Mesodermal cell (in vitro differentiated cells): ENCODE results near the gene OOSP4A.
A peak's percentile ranks its signal among the peaks of the same experiment; 100 is the strongest.

Source experiments
- H3K27ac ChIP-seq: 2 replicates; pipeline ENCODE4 v1.7.0; 2013; ENCODE audit warnings: mild to moderate bottlenecking, low read depth, low read length, moderate library complexity; ENCODE audit not compliant: severe bottlenecking
- H3K36me3 ChIP-seq: 2 replicates; pipeline ENCODE4 v1.7.1; 2013; ENCODE audit warnings: mild to moderate bottlenecking, low read length, moderate library complexity; ENCODE audit not compliant: control insufficient read depth, insufficient read depth
- H3K4me1 ChIP-seq: one replicate; pipeline ENCODE4 v1.7.1; 2013; ENCODE audit warnings: mild to moderate bottlenecking, low read length; ENCODE audit not compliant: insufficient read depth, control insufficient read depth, poor library complexity, severe bottlenecking
- H3K4me3 ChIP-seq: 2 replicates; pipeline ENCODE4 v1.7.0; 2013; ENCODE audit warnings: low read length, control low read depth, mild to moderate bottlenecking; ENCODE audit not compliant: insufficient read depth, poor library complexity, severe bottlenecking; ENCODE audit errors: extremely low read depth
- H3K9me3 ChIP-seq: 2 replicates; pipeline ENCODE4 v1.7.1; 2013; ENCODE audit warnings: mild to moderate bottlenecking, low read length, moderate library complexity; ENCODE audit not compliant: control insufficient read depth
- WGBS, 2 experiments: methylation state at CpG; one replicate each; pipeline ENCODE4 v1.1.5; 2013; ENCODE audit warnings: missing lambda C conversion rate in 2 of 2; ENCODE audit not compliant: insufficient coverage in 2 of 2; 5-methylcytosine and 5-hydroxymethylcytosine counted together

OOSP4A gene

GRCh38 chr11:59953463-59954218 lies 10.2 kb upstream of the OOSP4A start:
- no peak overlapping the region for H3K4me3 ChIP-seq
- WGBS, 2 experiments: 100% methylated on average over 1 of the region's 4 CpGs; no CpG with 5 or more reads in 1 of the 2 experiments
- H3K27ac ChIP-seq: no peak overlapping the region
- H3K9me3 ChIP-seq: no peaks in the 10 kb centered on the region
- no peaks in the 10 kb centered on the region for H3K36me3 ChIP-seq
- H3K4me1 ChIP-seq: no peaks in the 10 kb centered on the region

DNA sequence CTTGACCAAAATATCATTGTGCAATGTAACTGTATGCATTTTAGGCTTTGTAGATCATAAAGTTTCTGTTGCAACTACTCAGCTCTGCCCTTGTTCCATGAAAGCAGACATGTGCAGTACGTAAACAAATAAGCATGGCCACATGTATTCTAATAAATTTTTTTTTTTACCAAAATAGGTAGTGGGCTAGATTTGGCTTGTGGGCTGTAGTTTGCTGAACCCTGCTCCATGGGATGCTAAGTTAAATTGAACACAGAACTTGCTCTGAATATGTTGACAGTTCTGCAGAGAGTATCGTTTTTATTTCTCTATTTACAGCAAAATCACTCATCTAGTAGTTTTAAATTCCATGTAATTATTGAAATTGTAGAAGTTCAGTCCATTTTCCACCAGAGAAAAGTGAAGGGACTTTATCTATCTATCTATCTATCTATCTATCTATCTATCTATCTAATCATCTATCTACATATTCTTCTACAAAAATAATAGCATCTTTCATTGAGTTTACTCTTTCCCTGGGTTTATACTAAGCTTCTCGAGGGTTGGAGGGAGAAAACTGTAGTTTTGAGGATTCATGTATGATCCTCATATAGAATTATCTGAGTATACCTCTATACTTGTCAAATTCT lies 9.5 kb upstream of the OOSP4A start:
- no CpG with 5 or more reads among the region's 3 CpGs for WGBS, 2 experiments
- H3K9me3 ChIP-seq: no peaks in the 10 kb centered on the region
- H3K4me1 ChIP-seq: no peaks in the 10 kb centered on the region
- no peaks in the 10 kb centered on the region for H3K36me3 ChIP-seq
- no peak overlapping the region for H3K4me3 ChIP-seq
- H3K27ac ChIP-seq: no peak overlapping the region

DNA sequence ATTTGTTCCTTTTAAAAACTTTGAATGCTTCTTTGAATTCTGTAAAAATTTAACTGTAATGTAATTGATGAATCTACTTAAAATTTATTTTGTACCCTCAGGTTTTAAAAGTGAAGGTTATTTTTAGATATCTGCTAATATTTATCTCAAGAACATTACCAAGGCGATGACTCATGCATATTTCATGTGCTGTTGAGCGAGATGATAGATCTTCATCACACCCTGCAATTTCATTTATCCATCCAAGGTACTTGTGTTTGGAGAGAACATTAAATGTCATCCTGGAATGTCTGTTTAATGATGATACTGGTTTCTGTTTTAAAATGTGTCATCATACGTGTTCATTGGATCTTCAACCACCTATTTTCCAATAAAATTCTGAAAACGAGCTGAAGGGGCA lies 6.7 kb upstream of the OOSP4A start:
- H3K9me3 ChIP-seq: no peaks in the 10 kb centered on the region
- no peak overlapping the region for H3K27ac ChIP-seq
- no CpG with 5 or more reads among the region's 4 CpGs for WGBS, 2 experiments
- no peaks in the 10 kb centered on the region for H3K4me1 ChIP-seq
- no peak overlapping the region for H3K4me3 ChIP-seq
- H3K36me3 ChIP-seq: no peaks in the 10 kb centered on the region

DNA sequence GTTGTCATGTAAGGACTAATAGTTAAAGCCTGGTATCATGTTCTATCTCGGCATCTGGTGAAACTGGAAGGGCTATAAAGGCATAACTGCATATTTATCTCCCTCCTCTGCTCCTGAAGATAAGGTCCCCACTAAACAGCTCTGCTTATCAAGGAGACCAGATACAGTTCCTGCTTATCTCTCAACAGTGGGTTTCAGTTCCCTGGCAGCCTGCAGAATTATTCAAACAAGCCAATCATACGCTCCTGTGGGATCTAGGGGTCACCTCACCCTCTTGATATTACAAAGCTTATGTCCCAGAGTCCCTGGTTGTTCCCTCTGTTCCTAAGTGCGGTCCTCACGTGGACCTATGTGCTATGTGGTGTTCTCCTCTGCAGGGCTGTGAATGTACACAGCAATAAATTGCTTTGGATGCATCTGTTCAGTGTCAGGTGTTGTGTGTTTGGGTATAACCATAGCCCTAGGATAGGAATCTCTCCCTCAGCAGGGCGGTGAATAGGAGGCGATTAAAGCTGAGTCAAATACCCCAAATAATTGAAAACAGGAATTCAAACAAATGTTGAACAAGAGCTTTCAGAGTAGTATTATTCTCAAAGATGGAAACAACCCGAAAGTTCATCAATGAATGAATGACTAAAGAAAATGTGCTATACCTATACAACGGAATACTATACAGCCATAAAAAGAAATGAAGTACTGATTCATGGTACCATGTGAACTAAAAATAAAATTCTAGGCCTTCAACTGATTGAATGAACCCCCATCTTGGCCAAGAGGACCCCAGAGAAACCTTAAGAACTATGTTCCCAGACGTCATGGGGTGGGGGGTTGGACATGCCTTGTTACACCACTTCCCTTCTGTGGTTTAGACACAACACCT lies 3.1 kb upstream of the OOSP4A start:
- no peaks in the 10 kb centered on the region for H3K36me3 ChIP-seq
- H3K27ac ChIP-seq: peak overlapping the region; percentile 36
- 70 to 94% methylated on average over 3 to 4 of the region's 9 CpGs for WGBS, 2 experiments
- H3K4me1 ChIP-seq: no peaks in the 10 kb centered on the region
- H3K9me3 ChIP-seq: no peaks in the 10 kb centered on the region
- no peak overlapping the region for H3K4me3 ChIP-seq

GRCh38 chr11:59962107-59962482 lies 1.7 kb upstream of the OOSP4A start:
- no peaks in the 10 kb centered on the region for H3K4me1 ChIP-seq
- H3K27ac ChIP-seq: no peak overlapping the region
- H3K4me3 ChIP-seq: no peak overlapping the region
- H3K9me3 ChIP-seq: no peaks in the 10 kb centered on the region
- H3K36me3 ChIP-seq: no peaks in the 10 kb centered on the region
- WGBS, 2 experiments: 95% methylated on average over 2 of the region's 2 CpGs; no CpG with 5 or more reads in 1 of the 2 experiments

DNA sequence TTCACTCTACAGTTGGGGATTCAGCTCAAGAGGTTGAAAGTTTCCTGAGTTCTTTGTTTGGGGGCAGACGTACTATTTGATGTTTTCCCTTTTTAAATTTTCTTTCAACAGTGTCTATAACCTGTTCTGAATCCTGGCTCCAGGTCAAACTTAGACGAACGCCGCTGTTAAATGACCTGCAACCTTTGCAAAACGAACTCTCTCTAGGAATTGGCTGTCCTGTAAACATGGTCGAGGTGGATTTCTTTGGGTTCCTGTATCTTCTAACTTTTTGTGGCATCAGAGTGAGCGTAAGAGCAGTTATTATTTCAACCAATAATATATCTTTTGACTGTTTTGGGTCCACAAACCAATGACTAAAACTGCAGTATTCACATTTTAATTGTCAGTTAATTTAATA lies 1.6 kb downstream of the OOSP4A start:
- H3K27ac ChIP-seq: no peak overlapping the region
- no peaks in the 10 kb centered on the region for H3K9me3 ChIP-seq
- no peaks in the 10 kb centered on the region for H3K36me3 ChIP-seq
- 92 to 100% methylated on average over 4 of the region's 7 CpGs for WGBS, 2 experiments
- H3K4me1 ChIP-seq: peaks cover 5% of the 10 kb centered on the region
- no peak overlapping the region for H3K4me3 ChIP-seq

- H3K4me1 ChIP-seq: peaks cover 5% of the 10 kb centered on the region
- no peak overlapping the region for H3K27ac ChIP-seq
- no peaks in the 10 kb centered on the region for H3K36me3 ChIP-seq
- H3K4me3 ChIP-seq: no peak overlapping the region
- H3K9me3 ChIP-seq: no peaks in the 10 kb centered on the region
- 100% methylated on average over 3 of the region's 3 CpGs; no CpG with 5 or more reads in 1 of the 2 experiments for WGBS, 2 experiments
Measured at GRCh38 chr11:59966201-59966600, 2.4 kb downstream of the OOSP4A start.

DNA sequence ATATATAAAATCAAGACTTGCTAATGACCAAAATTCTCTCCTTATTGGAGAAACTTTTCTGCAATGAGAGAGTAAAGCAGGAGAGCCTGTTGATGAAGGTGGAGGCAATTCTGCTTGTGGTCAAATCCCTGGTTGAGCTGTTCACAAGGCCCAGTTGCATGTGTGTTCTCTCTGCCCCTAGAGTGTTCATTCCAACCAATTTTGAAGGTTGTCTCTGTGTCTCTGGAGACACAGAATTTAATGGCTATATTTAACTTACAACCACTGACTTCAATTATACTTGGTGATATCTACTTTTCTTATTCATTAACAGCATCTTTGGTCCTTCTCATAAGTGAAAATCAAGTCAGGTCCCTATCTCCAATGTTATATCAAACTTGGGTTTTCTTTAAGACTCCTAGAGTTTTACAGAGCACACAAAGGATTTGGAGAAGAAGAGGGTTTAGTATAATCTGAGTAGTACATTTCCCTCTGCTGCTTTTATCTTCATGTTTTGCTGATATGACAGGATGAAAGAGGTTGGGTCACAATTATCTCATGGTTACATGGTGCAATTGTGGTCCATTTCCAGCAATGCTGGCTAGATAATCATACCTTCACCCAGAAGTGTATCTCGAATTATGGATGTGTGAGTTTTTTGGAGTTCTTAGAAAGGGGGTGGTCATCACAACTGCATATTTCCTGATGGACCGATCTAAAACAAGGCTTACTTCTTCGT lies 4.0 kb downstream of the OOSP4A start:
- no peaks in the 10 kb centered on the region for H3K36me3 ChIP-seq
- H3K27ac ChIP-seq: no peak overlapping the region
- no peak overlapping the region for H3K4me3 ChIP-seq
- WGBS, 2 experiments: 100% methylated on average over 2 of the region's 3 CpGs; no CpG with 5 or more reads in 1 of the 2 experiments
- H3K9me3 ChIP-seq: no peaks in the 10 kb centered on the region
- peaks cover 5% of the 10 kb centered on the region for H3K4me1 ChIP-seq

DNA sequence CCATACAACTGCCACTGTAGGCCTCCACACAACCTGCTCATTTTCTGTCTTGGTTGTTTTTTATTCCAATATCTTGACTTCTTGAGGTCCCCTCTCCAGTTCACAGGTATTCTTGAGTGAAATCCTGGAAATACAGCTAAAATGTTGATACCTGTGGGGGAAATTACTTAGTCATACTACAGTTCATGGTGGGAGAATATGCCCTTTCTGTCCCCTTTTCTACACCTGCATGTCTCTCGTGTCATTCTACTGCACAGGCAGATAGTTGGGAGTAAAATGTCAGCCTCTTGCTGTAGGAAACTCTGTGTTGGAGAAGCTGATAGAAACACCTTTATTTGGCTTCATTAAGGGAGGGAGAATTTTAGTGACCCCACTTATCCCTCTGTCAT lies 4.6 kb downstream of the OOSP4A start:
- Histone ChIP-seq H3K9me3 (no peaks in the 10 kb centered on the region), H3K36me3 (no peaks in the 10 kb centered on the region), H3K27ac (no peak overlapping the region), H3K4me1 (peaks cover 5% of the 10 kb centered on the region), H3K4me3 (no peak overlapping the region)
- WGBS, 2 experiments: 100% methylated on average over 1 of the region's 1 CpG; no CpG with 5 or more reads in 1 of the 2 experiments

DNA sequence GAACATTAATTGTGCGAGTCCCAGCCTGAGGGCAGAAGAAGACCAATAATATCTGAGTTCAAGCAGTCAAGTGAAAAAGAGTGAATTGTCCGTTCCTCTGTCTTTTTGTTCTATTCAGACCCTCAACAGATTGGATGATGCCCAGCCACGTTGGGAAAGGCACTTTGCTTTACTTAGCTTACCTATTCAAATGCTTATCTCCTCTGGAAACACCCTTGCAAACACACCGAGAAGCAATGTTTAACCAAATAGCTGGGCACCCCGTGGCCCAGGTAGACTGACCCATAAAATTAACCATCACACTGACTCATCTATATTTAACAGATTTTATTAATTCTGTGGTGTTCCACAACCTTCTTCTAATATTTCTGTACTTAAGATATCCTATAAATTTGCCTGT lies 9.3 kb downstream of the OOSP4A start:
- 59 to 61% methylated on average over 3 to 4 of the region's 5 CpGs for WGBS, 2 experiments
- Histone ChIP-seq H3K9me3 (no peaks in the 10 kb centered on the region), H3K4me3 (no peak overlapping the region), H3K27ac (no peak overlapping the region), H3K4me1 (peaks cover 5% of the 10 kb centered on the region), H3K36me3 (no peaks in the 10 kb centered on the region)
